Stomach smooth muscle (tissue), 2 donors: ENCODE measurements around the gene ARHGAP22.

ENCODE experiments used
- H3K27ac ChIP-seq: one replicate; pipeline ENCODE4 v1.7.0; 2013; ENCODE audit warnings: mild to moderate bottlenecking, low read length, inconsistent platforms
- H3K27me3 ChIP-seq, 2 donors: one replicate each; pipeline ENCODE4 v1.7.0; 2013; ENCODE audit warnings: low read length in 2 of 2; ENCODE audit not compliant: insufficient read depth in 2 of 2, control insufficient read depth in 1 of 2
- H3K36me3 ChIP-seq, 2 donors: one replicate each; pipeline ENCODE4 v1.7.0; 2013; ENCODE audit warnings: low read length in 2 of 2; ENCODE audit not compliant: control insufficient read depth in 2 of 2, insufficient read depth in 2 of 2
- H3K4me1 ChIP-seq: one replicate; pipeline ENCODE4 v1.7.0; 2013; ENCODE audit warnings: low read length; ENCODE audit not compliant: control insufficient read depth, insufficient read depth
- H3K4me3 ChIP-seq, 2 donors: one replicate each; pipeline ENCODE4 v1.7.0; 2013; ENCODE audit warnings: low read length in 2 of 2
- H3K9ac ChIP-seq, 2 donors: one replicate each; pipeline ENCODE4 v1.7.0; 2013; ENCODE audit warnings: low read length in 2 of 2, mild to moderate bottlenecking in 1 of 2
- H3K9me3 ChIP-seq, 2 donors: one replicate each; pipeline ENCODE4 v1.7.0; 2013; ENCODE audit warnings: low read length in 2 of 2; ENCODE audit not compliant: control insufficient read depth in 2 of 2
- donor health status: healthy.
- donor health status: Pancreatic carcinoma.

Gene ARHGAP22

DNA sequence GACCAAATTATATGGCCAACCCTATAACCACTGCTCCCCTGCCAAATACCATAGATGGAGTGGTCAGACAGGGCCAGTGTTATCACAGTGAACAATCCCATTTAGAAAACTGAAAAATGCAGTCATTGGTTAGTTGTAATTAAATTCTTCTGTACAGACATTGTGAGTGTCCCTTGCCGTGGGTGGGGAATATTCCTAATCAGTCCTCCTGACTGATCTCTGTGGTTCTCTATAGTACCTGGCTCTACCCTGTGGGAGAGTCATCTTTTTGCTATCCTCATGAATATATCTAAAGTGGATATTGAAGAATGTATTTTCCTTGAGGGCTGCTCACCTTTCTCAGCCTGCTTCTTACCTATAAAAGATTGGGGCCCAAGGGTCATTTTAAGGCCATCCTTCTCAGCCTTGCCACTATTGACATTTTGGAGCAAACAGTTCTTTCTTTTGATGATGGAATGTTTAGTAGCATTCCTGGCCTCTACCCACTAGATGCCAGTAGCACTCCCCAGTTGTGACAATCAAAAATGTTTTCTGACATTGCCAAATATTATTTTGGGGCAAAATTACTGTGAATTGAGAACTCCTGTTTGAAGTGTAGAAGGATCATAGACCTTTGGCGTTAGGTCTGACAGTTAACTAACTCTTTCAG lies 188.2 kb downstream of the ARHGAP22 start:
- H3K4me1 ChIP-seq: no peaks in the 10 kb centered on the region
- H3K9ac ChIP-seq: no peak overlapping the region
- peaks cover 4 to 5% of the 10 kb centered on the region in 2 donors for H3K9me3 ChIP-seq
- H3K36me3 ChIP-seq: peaks cover 0 to 9% of the 10 kb centered on the region in 2 donors
- H3K27ac ChIP-seq: no peak overlapping the region
- no peaks in the 10 kb centered on the region for H3K27me3 ChIP-seq
- no peak overlapping the region for H3K4me3 ChIP-seq

- no peak overlapping the region for H3K27ac ChIP-seq
Measured at GRCh38 chr10:48414778-48415177, 190.1 kb downstream of the ARHGAP22 start.

DNA sequence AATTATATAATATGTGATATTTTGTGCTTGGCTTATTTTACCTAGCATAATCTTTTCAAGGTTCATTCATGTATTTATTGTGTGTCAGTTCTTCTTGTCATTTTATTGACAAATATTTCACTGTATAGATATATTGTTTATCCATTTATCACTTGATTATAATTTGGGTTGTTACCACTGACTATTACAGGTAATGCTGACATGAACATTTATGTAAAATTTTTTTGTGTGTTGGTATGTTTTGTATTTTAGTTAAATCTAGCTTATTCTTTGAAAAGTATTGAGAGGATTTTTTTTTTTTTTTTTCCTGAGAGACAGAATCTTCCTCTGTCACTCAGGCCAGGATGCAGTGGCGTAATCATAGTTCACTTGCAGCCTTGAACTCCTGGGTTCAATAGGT lies 190.7 kb downstream of the ARHGAP22 start:
- no peaks in the 10 kb centered on the region for H3K4me1 ChIP-seq
- no peak overlapping the region for H3K27ac ChIP-seq
- peaks cover 5 to 6% of the 10 kb centered on the region in 2 donors for H3K9me3 ChIP-seq
- no peak overlapping the region for H3K9ac ChIP-seq
- H3K4me3 ChIP-seq: no peak overlapping the region
- no peaks in the 10 kb centered on the region for H3K27me3 ChIP-seq
- H3K36me3 ChIP-seq: peaks cover 10 to 12% of the 10 kb centered on the region in 2 donors

More at GRCh38 chr10:48414778-48415177, 190.1 kb downstream of the ARHGAP22 start:
- Histone ChIP-seq H3K36me3 (peaks cover 10 to 12% of the 10 kb centered on the region in 2 donors), H3K4me3 (no peak overlapping the region), H3K9me3 (peaks cover 5 to 6% of the 10 kb centered on the region in 2 donors), H3K27me3 (no peaks in the 10 kb centered on the region), H3K9ac (no peak overlapping the region), H3K4me1 (no peaks in the 10 kb centered on the region)

DNA sequence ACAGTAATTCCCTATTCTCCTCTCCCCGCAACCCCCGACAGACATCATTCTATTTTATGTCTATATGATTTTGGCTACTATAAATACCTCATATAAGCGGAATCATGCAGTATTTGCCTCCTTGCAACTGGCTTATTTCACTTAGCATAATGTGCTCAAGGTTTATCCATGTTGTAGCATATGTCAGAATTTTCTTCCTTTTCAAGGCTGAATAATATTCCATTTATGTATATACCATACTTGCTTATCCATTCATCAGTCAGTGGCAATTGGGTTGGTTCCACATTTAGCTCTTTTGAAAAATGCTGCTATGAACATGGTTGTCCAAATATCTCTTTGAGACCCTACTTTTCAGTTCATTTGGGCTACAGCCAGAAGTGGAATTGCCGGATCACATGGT lies 191.9 kb downstream of the ARHGAP22 start:
- Histone ChIP-seq H3K36me3 (peaks cover 10 to 12% of the 10 kb centered on the region in 2 donors), H3K4me3 (no peak overlapping the region), H3K4me1 (no peaks in the 10 kb centered on the region), H3K27me3 (no peaks in the 10 kb centered on the region), H3K27ac (no peak overlapping the region), H3K9ac (no peak overlapping the region), H3K9me3 (peaks cover 5 to 6% of the 10 kb centered on the region in 2 donors)

- H3K9ac ChIP-seq: no peak overlapping the region
- H3K9me3 ChIP-seq: peaks cover 5 to 6% of the 10 kb centered on the region in 2 donors
- H3K27me3 ChIP-seq: no peaks in the 10 kb centered on the region
- no peak overlapping the region for H3K27ac ChIP-seq
- H3K4me1 ChIP-seq: no peaks in the 10 kb centered on the region
- H3K36me3 ChIP-seq: peaks cover 10 to 12% of the 10 kb centered on the region in 2 donors
- H3K4me3 ChIP-seq: no peak overlapping the region
Measured at GRCh38 chr10:48412081-48412480, 192.8 kb downstream of the ARHGAP22 start.

GRCh38 chr10:48411510-48411909 lies 193.4 kb downstream of the ARHGAP22 start:
- no peak overlapping the region for H3K27ac ChIP-seq
- H3K4me3 ChIP-seq: no peak overlapping the region
- H3K4me1 ChIP-seq: no peaks in the 10 kb centered on the region
- H3K9ac ChIP-seq: no peak overlapping the region
- peaks cover 10 to 12% of the 10 kb centered on the region in 2 donors for H3K36me3 ChIP-seq
- no peaks in the 10 kb centered on the region for H3K27me3 ChIP-seq
- H3K9me3 ChIP-seq: peaks cover 5 to 6% of the 10 kb centered on the region in 2 donors

DNA sequence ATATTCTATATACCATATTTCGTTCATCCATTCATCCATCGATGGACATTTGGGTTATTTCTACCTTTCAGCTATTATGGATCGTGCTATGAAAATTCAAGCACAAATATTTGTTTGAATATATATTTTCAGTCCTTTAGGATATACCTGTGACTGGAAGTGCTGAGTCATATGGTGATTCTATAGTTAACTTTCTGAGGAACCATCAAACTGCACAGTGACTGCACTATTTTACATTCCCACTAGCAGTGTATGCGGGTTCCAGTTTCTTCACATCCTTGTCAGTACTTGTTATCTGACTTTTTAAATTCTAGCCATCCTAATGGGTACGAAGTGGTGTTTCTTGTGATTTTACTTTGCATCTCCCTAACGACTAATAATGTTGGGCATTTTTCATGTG lies 194.4 kb downstream of the ARHGAP22 start:
- peaks cover 10% of the 10 kb centered on the region in 2 donors for H3K36me3 ChIP-seq
- H3K27ac ChIP-seq: no peak overlapping the region
- H3K4me1 ChIP-seq: no peaks in the 10 kb centered on the region
- no peak overlapping the region for H3K4me3 ChIP-seq
- peaks cover 5 to 6% of the 10 kb centered on the region in 2 donors for H3K9me3 ChIP-seq
- H3K9ac ChIP-seq: no peak overlapping the region
- H3K27me3 ChIP-seq: no peaks in the 10 kb centered on the region

- Histone ChIP-seq H3K9me3 (peaks cover 0 to 2% of the 10 kb centered on the region in 2 donors), H3K27me3 (no peaks in the 10 kb centered on the region), H3K36me3 (peaks cover 2 to 10% of the 10 kb centered on the region in 2 donors), H3K27ac (no peak overlapping the region), H3K4me1 (no peaks in the 10 kb centered on the region), H3K9ac (no peak overlapping the region), H3K4me3 (no peak overlapping the region)
Measured at GRCh38 chr10:48406658-48407057, 198.2 kb downstream of the ARHGAP22 start.

GRCh38 chr10:48406204-48406603 lies 198.7 kb downstream of the ARHGAP22 start:
- H3K4me1 ChIP-seq: no peaks in the 10 kb centered on the region
- peaks cover under 1 to 10% of the 10 kb centered on the region in 2 donors for H3K36me3 ChIP-seq
- no peak overlapping the region for H3K9ac ChIP-seq
- no peaks in the 10 kb centered on the region for H3K9me3 ChIP-seq
- H3K4me3 ChIP-seq: no peak overlapping the region
- no peak overlapping the region for H3K27ac ChIP-seq
- H3K27me3 ChIP-seq: no peaks in the 10 kb centered on the region

GRCh38 chr10:48404646-48405045 lies 200.2 kb downstream of the ARHGAP22 start:
- H3K4me1 ChIP-seq: no peaks in the 10 kb centered on the region
- H3K27ac ChIP-seq: no peak overlapping the region
- H3K27me3 ChIP-seq: no peaks in the 10 kb centered on the region
- H3K4me3 ChIP-seq: no peak overlapping the region
- H3K9me3 ChIP-seq: no peaks in the 10 kb centered on the region
- H3K36me3 ChIP-seq: no peaks in the 10 kb centered on the region
- no peak overlapping the region for H3K9ac ChIP-seq

GRCh38 chr10:48400850-48401220 lies 204.0 kb downstream of the ARHGAP22 start:
- H3K9me3 ChIP-seq: no peaks in the 10 kb centered on the region
- H3K4me3 ChIP-seq: no peak overlapping the region
- H3K36me3 ChIP-seq: no peaks in the 10 kb centered on the region
- H3K9ac ChIP-seq: no peak overlapping the region
- no peak overlapping the region for H3K27ac ChIP-seq
- no peaks in the 10 kb centered on the region for H3K4me1 ChIP-seq
- H3K27me3 ChIP-seq: no peaks in the 10 kb centered on the region
